WTC11 (cell line): Measurements from ENCODE around the gene POTEF. TPM values are rescaled to one million over a fixed set of nuclear protein-coding genes. Genes with fewer than 3 reads are reported as not detected.

ENCODE experiments used
- ATAC-seq: fragments of 200-7000 bp; cut with Tn5 transposase; 2 replicates; pipeline ENCODE4 v1.10.0; 2021; ENCODE audit warnings: mild to moderate bottlenecking, moderate library complexity
- CTCF ChIA-PET: fragments of 300-600 bp; sonication (Branson Sonifier 250); formaldehyde crosslinking; loops from one replicate; lab custom pipeline; 2021; ENCODE audit warnings: antibody characterized with exemption; lab: Charles Lee
- POLR2A ChIA-PET: fragments of 350-600 bp; sonication (Branson Sonifier 250); formaldehyde crosslinking; loops from one replicate; lab custom pipeline; 2021; ENCODE audit warnings: antibody characterized with exemption; lab: Charles Lee
- DNase-seq: peaks from one replicate; pipeline ENCODE4 v3.0.0; 2021; ENCODE audit warnings: low spot score
- H3K27ac Mint-ChIP-seq: 2 replicates; pipeline ENCODE4 v1.8.0; 2021; ENCODE audit warnings: mixed read lengths
- H3K27me3 Mint-ChIP-seq: 2 replicates; pipeline ENCODE4 v1.8.0; 2021; ENCODE audit warnings: low read depth, mild to moderate bottlenecking, moderate library complexity, mixed read lengths
- H3K36me3 Mint-ChIP-seq: 2 replicates; pipeline ENCODE4 v1.8.0; 2021; ENCODE audit warnings: mixed read lengths
- H3K4me1 Mint-ChIP-seq: 2 replicates; pipeline ENCODE4 v1.8.0; 2022; ENCODE audit warnings: mixed read lengths
- H3K4me3 Mint-ChIP-seq: 2 replicates; pipeline ENCODE4 v1.8.0; 2021; ENCODE audit warnings: mild to moderate bottlenecking, moderate library complexity, mixed read lengths
- H3K9me3 Mint-ChIP-seq: 2 replicates; pipeline ENCODE4 v1.8.0; 2021; ENCODE audit warnings: mixed read lengths
- JAZF1 ChIP-seq: fragments of 250-450 bp; sonication (Bioruptor Pico); IDR thresholded peaks from 2 replicates; pipeline ENCODE4 v1.9.0; 2021; ENCODE audit warnings: moderate library complexity, mild to moderate bottlenecking, inconsistent platforms
- NFYB ChIP-seq: sonication (generic); formaldehyde crosslinking; conservative IDR thresholded peaks from 2 replicates; pipeline ENCODE4 v1.8.0; 2022; ENCODE audit warnings: low read depth, missing genetic modification reagents
- RELA ChIP-seq: sonication (generic); formaldehyde crosslinking; IDR thresholded peaks from 2 replicates; pipeline ENCODE4 v1.8.1; 2022; ENCODE audit warnings: missing genetic modification reagents, mild to moderate bottlenecking, borderline replicate concordance
- RORB ChIP-seq: fragments of 250-450 bp; sonication (Bioruptor Pico); IDR thresholded peaks from 2 replicates; pipeline ENCODE4 v1.9.0; 2021; ENCODE audit warnings: mild to moderate bottlenecking
- SMAD3 ChIP-seq: sonication (generic); formaldehyde crosslinking; IDR thresholded peaks from 2 replicates; pipeline ENCODE4 v1.8.0; 2022; ENCODE audit warnings: missing genetic modification reagents, mild to moderate bottlenecking, borderline replicate concordance
- ZBTB21 ChIP-seq: sonication (generic); formaldehyde crosslinking; IDR thresholded peaks from 2 replicates; pipeline ENCODE4 v1.8.1; 2023; ENCODE audit warnings: mild to moderate bottlenecking, missing genetic modification reagents, borderline replicate concordance
- ZNF121 ChIP-seq: sonication (generic); formaldehyde crosslinking; IDR thresholded peaks from 2 replicates; pipeline ENCODE4 v1.8.0; 2023; ENCODE audit warnings: missing genetic modification reagents
- ZNF138 ChIP-seq: sonication (generic); formaldehyde crosslinking; conservative IDR thresholded peaks from 2 replicates; pipeline ENCODE4 v1.8.1; 2022; ENCODE audit warnings: mild to moderate bottlenecking, moderate library complexity, missing genetic modification reagents
- ZNF317 ChIP-seq: sonication (generic); formaldehyde crosslinking; IDR thresholded peaks from 2 replicates; pipeline ENCODE4 v1.8.1; 2023; ENCODE audit warnings: low read depth, mild to moderate bottlenecking, moderate library complexity, missing genetic modification reagents, borderline replicate concordance
- ZNF396 ChIP-seq: fragments of 250-450 bp; sonication (Bioruptor Pico); IDR thresholded peaks from 2 replicates; pipeline ENCODE4 v1.8.0; 2021; ENCODE audit warnings: mild to moderate bottlenecking, moderate library complexity, borderline replicate concordance
- ZNF671 ChIP-seq: fragments of 250-450 bp; sonication (Bioruptor Pico); IDR thresholded peaks from 2 replicates; pipeline ENCODE4 v1.8.0; 2021; ENCODE audit warnings: mild to moderate bottlenecking
- total RNA-seq: library from RNA; stranded (reverse); gene quantifications from 3 replicates; pipeline ENCODE4 v1.2.3, GENCODE V29; 2021
- TF ChIP-seq, protein P1 (sequence below): sonication (generic); formaldehyde crosslinking; conservative IDR thresholded peaks from 2 replicates; pipeline ENCODE4 v1.8.1; 2022; ENCODE audit warnings: mild to moderate bottlenecking, missing genetic modification reagents
- TF ChIP-seq, protein P2 (sequence below): fragments of 250-450 bp; sonication (Bioruptor Pico); IDR thresholded peaks from 2 replicates; pipeline ENCODE4 v1.9.0; 2021; ENCODE audit warnings: mild to moderate bottlenecking
- TF ChIP-seq, protein P3 (sequence below): sonication (generic); formaldehyde crosslinking; IDR thresholded peaks from 2 replicates; pipeline ENCODE4 v1.8.0; 2022; ENCODE audit warnings: mild to moderate bottlenecking, missing genetic modification reagents
- TF ChIP-seq, protein P4 (sequence below): sonication (generic); formaldehyde crosslinking; IDR thresholded peaks from 2 replicates; pipeline ENCODE4 v1.8.1; 2023; ENCODE audit warnings: mild to moderate bottlenecking, missing genetic modification reagents
- TF ChIP-seq, protein P5 (sequence below): fragments of 250-450 bp; sonication (Bioruptor Pico); IDR thresholded peaks from 2 replicates; pipeline ENCODE4 v1.9.0; 2021; ENCODE audit warnings: mild to moderate bottlenecking, borderline replicate concordance
- TF ChIP-seq, protein P6 (sequence below): sonication (generic); formaldehyde crosslinking; IDR thresholded peaks from 2 replicates; pipeline ENCODE4 v1.8.1; 2023; ENCODE audit warnings: mild to moderate bottlenecking, moderate library complexity, missing genetic modification reagents
- TF ChIP-seq, protein P7 (sequence below): sonication (generic); formaldehyde crosslinking; IDR thresholded peaks from 2 replicates; pipeline ENCODE4 v1.8.1; 2023; ENCODE audit warnings: mild to moderate bottlenecking, missing genetic modification reagents, moderate library complexity
- TF ChIP-seq, protein P8 (sequence below): sonication (generic); formaldehyde crosslinking; IDR thresholded peaks from 2 replicates; pipeline ENCODE4 v1.8.0; 2023; ENCODE audit warnings: missing genetic modification reagents, mild to moderate bottlenecking, borderline replicate concordance

The POTEF gene
- total RNA-seq, 1 experiment from 2014 or later: 10.5 TPM

DNA sequence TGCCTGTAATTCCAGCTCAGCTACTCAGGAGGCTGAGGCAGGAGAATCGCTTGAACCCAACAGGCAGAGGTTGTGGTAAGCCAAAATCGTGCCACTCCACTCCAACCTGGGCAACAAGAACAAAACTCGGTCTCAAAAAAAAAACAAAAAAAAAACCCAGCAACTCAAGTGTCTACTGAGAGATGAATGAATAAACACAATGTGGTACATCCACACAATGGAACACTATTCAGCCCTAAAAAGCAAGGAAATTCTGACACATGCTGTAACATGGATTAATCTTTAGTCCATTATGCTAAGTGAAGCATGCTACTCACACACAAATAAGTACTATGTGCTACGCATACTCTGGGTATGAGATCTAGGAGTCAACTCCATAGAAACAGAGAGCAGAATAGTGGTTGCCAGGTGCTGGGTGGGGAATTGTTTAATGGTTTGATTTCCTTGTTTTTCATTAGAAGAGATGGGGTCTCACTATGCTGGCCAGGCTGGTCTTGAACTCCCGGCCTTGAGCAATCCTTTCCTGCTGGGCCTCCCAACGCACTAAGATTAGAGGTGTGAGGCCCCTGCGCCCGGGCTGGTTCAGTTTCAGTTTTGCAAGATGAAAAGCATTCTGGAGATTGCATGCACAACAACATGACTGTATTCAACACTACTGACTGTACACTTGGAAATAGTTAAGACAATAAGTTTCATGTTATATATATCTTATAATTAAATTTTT is 36.4 kb upstream of the POTEF start:
- H3K36me3 Mint-ChIP-seq: peaks cover 45% of the 10 kb centered on the region

DNA sequence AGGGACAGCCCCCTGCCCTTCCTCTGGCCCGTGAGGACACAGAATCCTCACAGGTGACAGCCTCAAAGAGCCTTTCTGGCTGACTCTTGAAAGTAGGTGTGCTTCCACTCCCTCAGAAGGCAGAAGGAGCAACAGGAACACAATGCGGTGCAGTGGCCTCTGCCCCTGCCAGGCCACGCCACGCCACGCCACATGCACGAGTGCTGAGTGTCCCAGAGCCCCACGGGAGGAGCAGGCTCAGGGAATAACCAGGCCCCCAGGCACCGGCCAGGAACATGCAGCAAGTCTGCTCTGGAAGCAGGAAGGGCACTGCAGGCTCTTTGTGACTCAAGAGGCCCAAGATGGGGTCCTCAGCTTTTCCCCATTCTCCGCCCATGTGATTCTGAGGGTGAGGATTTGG is 33.9 kb upstream of the POTEF start:
- Mint-ChIP-seq H3K27ac (no peak overlapping the region), H3K4me3 (no peak overlapping the region), H3K27me3 (no peaks in the 10 kb centered on the region), H3K4me1 (peaks cover 3% of the 10 kb centered on the region), H3K36me3 (peaks cover 34% of the 10 kb centered on the region), H3K9me3 (no peaks in the 10 kb centered on the region)
- CTCF ChIA-PET: no interaction called here
- POLR2A ChIA-PET: no interaction called here
- DNase-seq (no peak), ATAC-seq (no peak)
- TF ChIP-seq JAZF1 (CRISPR knock-in tag): no peak
- TF ChIP-seq, protein P1, sequence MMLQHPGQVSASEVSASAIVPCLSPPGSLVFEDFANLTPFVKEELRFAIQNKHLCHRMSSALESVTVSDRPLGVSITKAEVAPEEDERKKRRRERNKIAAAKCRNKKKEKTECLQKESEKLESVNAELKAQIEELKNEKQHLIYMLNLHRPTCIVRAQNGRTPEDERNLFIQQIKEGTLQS (CRISPR knock-in tag): no peak
- TF ChIP-seq, protein P2, sequence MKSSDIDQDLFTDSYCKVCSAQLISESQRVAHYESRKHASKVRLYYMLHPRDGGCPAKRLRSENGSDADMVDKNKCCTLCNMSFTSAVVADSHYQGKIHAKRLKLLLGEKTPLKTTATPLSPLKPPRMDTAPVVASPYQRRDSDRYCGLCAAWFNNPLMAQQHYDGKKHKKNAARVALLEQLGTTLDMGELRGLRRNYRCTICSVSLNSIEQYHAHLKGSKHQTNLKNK (CRISPR knock-in tag): no peak
- TF ChIP-seq, protein P3, sequence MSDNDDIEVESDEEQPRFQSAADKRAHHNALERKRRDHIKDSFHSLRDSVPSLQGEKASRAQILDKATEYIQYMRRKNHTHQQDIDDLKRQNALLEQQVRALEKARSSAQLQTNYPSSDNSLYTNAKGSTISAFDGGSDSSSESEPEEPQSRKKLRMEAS (CRISPR knock-in tag): no peak
- no peak for TF ChIP-seq ZBTB21
- TF ChIP-seq SMAD3 (CRISPR knock-in tag): no peak
- TF ChIP-seq, protein P4, sequence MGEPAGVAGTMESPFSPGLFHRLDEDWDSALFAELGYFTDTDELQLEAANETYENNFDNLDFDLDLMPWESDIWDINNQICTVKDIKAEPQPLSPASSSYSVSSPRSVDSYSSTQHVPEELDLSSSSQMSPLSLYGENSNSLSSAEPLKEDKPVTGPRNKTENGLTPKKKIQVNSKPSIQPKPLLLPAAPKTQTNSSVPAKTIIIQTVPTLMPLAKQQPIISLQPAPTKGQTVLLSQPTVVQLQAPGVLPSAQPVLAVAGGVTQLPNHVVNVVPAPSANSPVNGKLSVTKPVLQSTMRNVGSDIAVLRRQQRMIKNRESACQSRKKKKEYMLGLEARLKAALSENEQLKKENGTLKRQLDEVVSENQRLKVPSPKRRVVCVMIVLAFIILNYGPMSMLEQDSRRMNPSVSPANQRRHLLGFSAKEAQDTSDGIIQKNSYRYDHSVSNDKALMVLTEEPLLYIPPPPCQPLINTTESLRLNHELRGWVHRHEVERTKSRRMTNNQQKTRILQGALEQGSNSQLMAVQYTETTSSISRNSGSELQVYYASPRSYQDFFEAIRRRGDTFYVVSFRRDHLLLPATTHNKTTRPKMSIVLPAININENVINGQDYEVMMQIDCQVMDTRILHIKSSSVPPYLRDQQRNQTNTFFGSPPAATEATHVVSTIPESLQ (CRISPR knock-in tag): no peak
- no peak for TF ChIP-seq ZNF317 (CRISPR knock-in tag)
- TF ChIP-seq ZNF138 (CRISPR knock-in tag): no peak
- no peak for TF ChIP-seq ZNF671 (CRISPR knock-in tag)
- TF ChIP-seq, protein P5, sequence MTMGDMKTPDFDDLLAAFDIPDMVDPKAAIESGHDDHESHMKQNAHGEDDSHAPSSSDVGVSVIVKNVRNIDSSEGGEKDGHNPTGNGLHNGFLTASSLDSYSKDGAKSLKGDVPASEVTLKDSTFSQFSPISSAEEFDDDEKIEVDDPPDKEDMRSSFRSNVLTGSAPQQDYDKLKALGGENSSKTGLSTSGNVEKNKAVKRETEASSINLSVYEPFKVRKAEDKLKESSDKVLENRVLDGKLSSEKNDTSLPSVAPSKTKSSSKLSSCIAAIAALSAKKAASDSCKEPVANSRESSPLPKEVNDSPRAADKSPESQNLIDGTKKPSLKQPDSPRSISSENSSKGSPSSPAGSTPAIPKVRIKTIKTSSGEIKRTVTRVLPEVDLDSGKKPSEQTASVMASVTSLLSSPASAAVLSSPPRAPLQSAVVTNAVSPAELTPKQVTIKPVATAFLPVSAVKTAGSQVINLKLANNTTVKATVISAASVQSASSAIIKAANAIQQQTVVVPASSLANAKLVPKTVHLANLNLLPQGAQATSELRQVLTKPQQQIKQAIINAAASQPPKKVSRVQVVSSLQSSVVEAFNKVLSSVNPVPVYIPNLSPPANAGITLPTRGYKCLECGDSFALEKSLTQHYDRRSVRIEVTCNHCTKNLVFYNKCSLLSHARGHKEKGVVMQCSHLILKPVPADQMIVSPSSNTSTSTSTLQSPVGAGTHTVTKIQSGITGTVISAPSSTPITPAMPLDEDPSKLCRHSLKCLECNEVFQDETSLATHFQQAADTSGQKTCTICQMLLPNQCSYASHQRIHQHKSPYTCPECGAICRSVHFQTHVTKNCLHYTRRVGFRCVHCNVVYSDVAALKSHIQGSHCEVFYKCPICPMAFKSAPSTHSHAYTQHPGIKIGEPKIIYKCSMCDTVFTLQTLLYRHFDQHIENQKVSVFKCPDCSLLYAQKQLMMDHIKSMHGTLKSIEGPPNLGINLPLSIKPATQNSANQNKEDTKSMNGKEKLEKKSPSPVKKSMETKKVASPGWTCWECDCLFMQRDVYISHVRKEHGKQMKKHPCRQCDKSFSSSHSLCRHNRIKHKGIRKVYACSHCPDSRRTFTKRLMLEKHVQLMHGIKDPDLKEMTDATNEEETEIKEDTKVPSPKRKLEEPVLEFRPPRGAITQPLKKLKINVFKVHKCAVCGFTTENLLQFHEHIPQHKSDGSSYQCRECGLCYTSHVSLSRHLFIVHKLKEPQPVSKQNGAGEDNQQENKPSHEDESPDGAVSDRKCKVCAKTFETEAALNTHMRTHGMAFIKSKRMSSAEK (CRISPR knock-in tag): no peak
- TF ChIP-seq, protein P6, sequence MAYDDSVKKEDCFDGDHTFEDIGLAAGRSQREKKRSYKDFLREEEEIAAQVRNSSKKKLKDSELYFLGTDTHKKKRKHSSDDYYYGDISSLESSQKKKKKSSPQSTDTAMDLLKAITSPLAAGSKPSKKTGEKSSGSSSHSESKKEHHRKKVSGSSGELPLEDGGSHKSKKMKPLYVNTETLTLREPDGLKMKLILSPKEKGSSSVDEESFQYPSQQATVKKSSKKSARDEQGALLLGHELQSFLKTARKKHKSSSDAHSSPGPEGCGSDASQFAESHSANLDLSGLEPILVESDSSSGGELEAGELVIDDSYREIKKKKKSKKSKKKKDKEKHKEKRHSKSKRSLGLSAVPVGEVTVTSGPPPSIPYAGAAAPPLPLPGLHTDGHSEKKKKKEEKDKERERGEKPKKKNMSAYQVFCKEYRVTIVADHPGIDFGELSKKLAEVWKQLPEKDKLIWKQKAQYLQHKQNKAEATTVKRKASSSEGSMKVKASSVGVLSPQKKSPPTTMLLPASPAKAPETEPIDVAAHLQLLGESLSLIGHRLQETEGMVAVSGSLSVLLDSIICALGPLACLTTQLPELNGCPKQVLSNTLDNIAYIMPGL (CRISPR knock-in tag): no peak
- TF ChIP-seq RORB (CRISPR knock-in tag): no peak

More for the DNA sequence above, 36.4 kb upstream of the POTEF start:
- no peaks in the 10 kb centered on the region for H3K27me3 Mint-ChIP-seq
- ChIA-PET POLR2A (no interaction called here), CTCF (no interaction called here)
- H3K9me3 Mint-ChIP-seq: no peaks in the 10 kb centered on the region
- peaks cover 3% of the 10 kb centered on the region for H3K4me1 Mint-ChIP-seq
- no peak for DNase-seq
- ATAC-seq: no peak
- no peak overlapping the region for H3K4me3 Mint-ChIP-seq
- no peak overlapping the region for H3K27ac Mint-ChIP-seq
- TF ChIP-seq, protein P7, sequence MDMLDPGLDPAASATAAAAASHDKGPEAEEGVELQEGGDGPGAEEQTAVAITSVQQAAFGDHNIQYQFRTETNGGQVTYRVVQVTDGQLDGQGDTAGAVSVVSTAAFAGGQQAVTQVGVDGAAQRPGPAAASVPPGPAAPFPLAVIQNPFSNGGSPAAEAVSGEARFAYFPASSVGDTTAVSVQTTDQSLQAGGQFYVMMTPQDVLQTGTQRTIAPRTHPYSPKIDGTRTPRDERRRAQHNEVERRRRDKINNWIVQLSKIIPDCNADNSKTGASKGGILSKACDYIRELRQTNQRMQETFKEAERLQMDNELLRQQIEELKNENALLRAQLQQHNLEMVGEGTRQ (CRISPR knock-in tag): no peak
- TF ChIP-seq ZNF671 (CRISPR knock-in tag) (no peak), NFYB (no peak), RELA (CRISPR knock-in tag) (no peak), JAZF1 (CRISPR knock-in tag) (no peak), ZNF396 (CRISPR knock-in tag) (no peak), ZNF121 (CRISPR knock-in tag) (no peak)
- TF ChIP-seq, protein P8, sequence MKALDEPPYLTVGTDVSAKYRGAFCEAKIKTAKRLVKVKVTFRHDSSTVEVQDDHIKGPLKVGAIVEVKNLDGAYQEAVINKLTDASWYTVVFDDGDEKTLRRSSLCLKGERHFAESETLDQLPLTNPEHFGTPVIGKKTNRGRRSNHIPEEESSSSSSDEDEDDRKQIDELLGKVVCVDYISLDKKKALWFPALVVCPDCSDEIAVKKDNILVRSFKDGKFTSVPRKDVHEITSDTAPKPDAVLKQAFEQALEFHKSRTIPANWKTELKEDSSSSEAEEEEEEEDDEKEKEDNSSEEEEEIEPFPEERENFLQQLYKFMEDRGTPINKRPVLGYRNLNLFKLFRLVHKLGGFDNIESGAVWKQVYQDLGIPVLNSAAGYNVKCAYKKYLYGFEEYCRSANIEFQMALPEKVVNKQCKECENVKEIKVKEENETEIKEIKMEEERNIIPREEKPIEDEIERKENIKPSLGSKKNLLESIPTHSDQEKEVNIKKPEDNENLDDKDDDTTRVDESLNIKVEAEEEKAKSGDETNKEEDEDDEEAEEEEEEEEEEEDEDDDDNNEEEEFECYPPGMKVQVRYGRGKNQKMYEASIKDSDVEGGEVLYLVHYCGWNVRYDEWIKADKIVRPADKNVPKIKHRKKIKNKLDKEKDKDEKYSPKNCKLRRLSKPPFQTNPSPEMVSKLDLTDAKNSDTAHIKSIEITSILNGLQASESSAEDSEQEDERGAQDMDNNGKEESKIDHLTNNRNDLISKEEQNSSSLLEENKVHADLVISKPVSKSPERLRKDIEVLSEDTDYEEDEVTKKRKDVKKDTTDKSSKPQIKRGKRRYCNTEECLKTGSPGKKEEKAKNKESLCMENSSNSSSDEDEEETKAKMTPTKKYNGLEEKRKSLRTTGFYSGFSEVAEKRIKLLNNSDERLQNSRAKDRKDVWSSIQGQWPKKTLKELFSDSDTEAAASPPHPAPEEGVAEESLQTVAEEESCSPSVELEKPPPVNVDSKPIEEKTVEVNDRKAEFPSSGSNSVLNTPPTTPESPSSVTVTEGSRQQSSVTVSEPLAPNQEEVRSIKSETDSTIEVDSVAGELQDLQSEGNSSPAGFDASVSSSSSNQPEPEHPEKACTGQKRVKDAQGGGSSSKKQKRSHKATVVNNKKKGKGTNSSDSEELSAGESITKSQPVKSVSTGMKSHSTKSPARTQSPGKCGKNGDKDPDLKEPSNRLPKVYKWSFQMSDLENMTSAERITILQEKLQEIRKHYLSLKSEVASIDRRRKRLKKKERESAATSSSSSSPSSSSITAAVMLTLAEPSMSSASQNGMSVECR: no peak
